Suprapubic skin (tissue), 4 donors: Measurements from ENCODE around the gene ST7L. TPM values are rescaled to one million over a fixed set of nuclear protein-coding genes. Genes with fewer than 3 reads are reported as not detected.
"Not testable (repeated sequence)": the region's sequence is repeated elsewhere in the genome, so short reads cannot be mapped to it uniquely, and the experiment has no call there.

Experiments
- DNase-seq, 2 donors: peaks; one replicate each; pipeline ENCODE4 v3.0.0-alpha.2; 2019; ENCODE audit warnings: low spot score in 2 of 2
- H3K27ac ChIP-seq: fragments of 200-600 bp; sonication (generic); one replicate; pipeline ENCODE4 v1.5.1; 2019
- H3K27me3 ChIP-seq: fragments of 200-600 bp; sonication (generic); one replicate; pipeline ENCODE4 v1.5.1; 2019
- H3K36me3 ChIP-seq: fragments of 200-600 bp; sonication (generic); one replicate; pipeline ENCODE4 v1.5.1; 2019
- H3K4me1 ChIP-seq: fragments of 200-600 bp; sonication (generic); one replicate; pipeline ENCODE4 v1.5.1; 2019
- H3K4me3 ChIP-seq: fragments of 200-600 bp; sonication (generic); one replicate; pipeline ENCODE4 v1.5.1; 2019; ENCODE audit warnings: mild to moderate bottlenecking
- H3K9me3 ChIP-seq: fragments of 200-600 bp; sonication (generic); one replicate; pipeline ENCODE4 v1.5.1; 2019
- CTCF ChIP-seq, 2 donors: fragments of 200-600 bp in 1 of 2; fragments of 450-650 bp in 1 of 2; sonication (generic) in 1 of 2; IDR thresholded peaks; one replicate each; pipeline ENCODE4 v1.5.1; 2016 to 2019; ENCODE audit warnings: antibody characterized with exemption in 2 of 2, mild to moderate bottlenecking in 1 of 2, moderate library complexity in 1 of 2
- EP300 ChIP-seq: sonication (generic); formaldehyde crosslinking; IDR thresholded peaks from one replicate; pipeline ENCODE4 v1.6.1; 2017; ENCODE audit warnings: antibody characterized with exemption
- POLR2A ChIP-seq, 2 donors: fragments of 450-650 bp; IDR thresholded peaks; one replicate each; pipeline ENCODE4 v1.6.1; 2017; ENCODE audit warnings: antibody characterized with exemption in 2 of 2, mild to moderate bottlenecking in 2 of 2, moderate library complexity in 2 of 2
- POLR2AphosphoS5 ChIP-seq, 3 donors: sonication (generic); formaldehyde crosslinking; IDR thresholded peaks; one replicate each; pipeline ENCODE4 v1.6.1; 2017; ENCODE audit warnings: antibody characterized with exemption in 3 of 3
- WGBS: methylation state at CpG from one replicate; pipeline ENCODE4 v1.1.5; 2018; 5-methylcytosine and 5-hydroxymethylcytosine counted together
- total RNA-seq, 4 donors: library from RNA; depleted of rRNA; stranded (reverse); fragments of >200 nt; gene quantifications; one replicate each; pipeline ENCODE4 v1.1.0, GENCODE V29; 2016

Gene ST7L
- total RNA-seq, 4 donors from 2014 or later: 16.2 to 40.7 (median 29.4) TPM

DNA sequence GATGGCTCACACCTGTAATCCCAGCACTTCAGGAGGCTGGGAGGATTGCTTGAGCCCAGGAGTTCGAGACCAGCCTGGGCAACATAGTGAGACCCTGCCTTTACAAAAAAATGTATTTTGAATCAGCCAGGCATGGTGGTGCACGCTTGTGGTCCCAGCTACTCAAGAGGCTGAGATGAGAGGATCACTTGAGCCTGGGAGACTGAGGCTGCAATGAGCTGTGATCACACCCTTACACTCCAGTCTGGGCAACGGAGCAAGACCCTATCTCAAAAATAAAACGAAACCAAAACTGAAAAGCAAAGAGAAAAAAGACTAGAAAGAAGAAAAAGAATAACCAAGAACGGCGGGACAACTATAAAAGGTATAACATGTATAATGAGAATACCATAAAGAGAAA is 125.6 kb downstream of the ST7L start:
- TF ChIP-seq CTCF (IDR thresholded peaks at IDR 0.05) (no peak), POLR2AphosphoS5 (IDR thresholded peaks at IDR 0.05) (no peak), POLR2A (IDR thresholded peaks at IDR 0.05) (no peak), EP300 (no peak)

DNA sequence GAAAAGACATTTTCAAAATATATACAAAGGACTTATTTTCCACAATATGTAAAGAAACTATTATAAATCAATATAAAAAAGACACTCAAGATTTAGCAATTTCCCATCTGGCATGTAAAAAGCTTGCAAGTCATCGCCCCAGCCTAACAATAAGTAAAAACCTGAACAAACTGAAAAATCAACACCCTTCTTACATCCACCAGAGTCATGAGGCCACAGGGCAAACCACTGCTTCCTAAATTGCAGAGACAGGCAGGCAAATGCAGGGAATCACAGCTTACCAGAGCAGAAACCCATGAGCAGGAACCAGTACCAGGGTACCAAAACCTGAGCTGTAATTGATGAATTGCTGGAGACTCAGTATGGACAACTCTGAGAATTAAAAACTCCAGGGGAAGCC is 126.9 kb downstream of the ST7L start:
- TF ChIP-seq CTCF (IDR thresholded peaks at IDR 0.05) (no peak), POLR2A (IDR thresholded peaks at IDR 0.05) (no peak), POLR2AphosphoS5 (IDR thresholded peaks at IDR 0.05) (no peak), EP300 (no peak)
- Histone ChIP-seq H3K36me3 (no peaks in the 10 kb centered on the region), H3K4me1 (no peaks in the 10 kb centered on the region), H3K27me3 (no peaks in the 10 kb centered on the region), H3K9me3 (no peaks in the 10 kb centered on the region), H3K27ac (no peak overlapping the region), H3K4me3 (no peak overlapping the region)
- DNase-seq: no peak
- 90% methylated on average over 1 of the region's 1 CpG for WGBS

More for the DNA sequence above, 125.6 kb downstream of the ST7L start:
- 96% methylated on average over 6 of the region's 6 CpGs for WGBS
- Histone ChIP-seq H3K27ac (no peak overlapping the region), H3K9me3 (no peaks in the 10 kb centered on the region), H3K36me3 (no peaks in the 10 kb centered on the region), H3K27me3 (no peaks in the 10 kb centered on the region), H3K4me1 (no peaks in the 10 kb centered on the region), H3K4me3 (no peak overlapping the region)
- no peak for DNase-seq

GRCh38 chr1:112488141-112488540 is 130.8 kb downstream of the ST7L start:
- WGBS: 95% methylated on average over 5 of the region's 5 CpGs
- Histone ChIP-seq H3K36me3 (no peaks in the 10 kb centered on the region), H3K9me3 (no peaks in the 10 kb centered on the region), H3K4me3 (no peak overlapping the region), H3K27me3 (no peaks in the 10 kb centered on the region), H3K27ac (no peak overlapping the region), H3K4me1 (no peaks in the 10 kb centered on the region)
- DNase-seq: no peak
- TF ChIP-seq POLR2AphosphoS5 (IDR thresholded peaks at IDR 0.05) (no peak), POLR2A (IDR thresholded peaks at IDR 0.05) (no peak), EP300 (no peak), CTCF (IDR thresholded peaks at IDR 0.05) (no peak)

- H3K27ac ChIP-seq, H3K9me3 ChIP-seq: not testable (repeated sequence)
- 88% methylated on average over 6 of the region's 6 CpGs for WGBS
These were observed 131.3 kb downstream of the ST7L start for GRCh38 chr1:112487686-112488085.

DNA sequence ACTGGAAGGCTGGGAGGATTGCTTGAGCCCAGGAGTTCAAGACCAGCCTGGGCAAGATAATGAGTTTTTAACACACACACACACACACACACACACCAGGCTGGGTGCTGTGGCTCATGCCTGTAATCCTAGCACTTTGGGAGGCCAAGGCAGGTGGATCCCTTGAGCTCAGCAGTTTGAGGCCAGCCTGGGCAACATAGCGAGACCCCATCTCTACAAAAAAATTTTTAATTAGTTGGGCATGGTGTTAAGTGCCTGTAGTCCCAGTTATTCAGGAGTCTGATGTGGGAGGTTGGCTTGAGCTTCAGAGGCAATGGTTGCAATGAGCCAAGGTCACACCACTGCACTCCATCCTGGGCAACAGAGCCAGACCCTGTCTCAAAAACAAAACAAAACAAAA is 132.9 kb downstream of the ST7L start:
- WGBS: 100% methylated on average over 1 of the region's 1 CpG
- not testable (repeated sequence) for H3K27me3 ChIP-seq

More at GRCh38 chr1:112487686-112488085, 131.3 kb downstream of the ST7L start:
- H3K4me1 ChIP-seq, H3K4me3 ChIP-seq, DNase-seq, H3K36me3 ChIP-seq, H3K27me3 ChIP-seq: not testable (repeated sequence)

DNA sequence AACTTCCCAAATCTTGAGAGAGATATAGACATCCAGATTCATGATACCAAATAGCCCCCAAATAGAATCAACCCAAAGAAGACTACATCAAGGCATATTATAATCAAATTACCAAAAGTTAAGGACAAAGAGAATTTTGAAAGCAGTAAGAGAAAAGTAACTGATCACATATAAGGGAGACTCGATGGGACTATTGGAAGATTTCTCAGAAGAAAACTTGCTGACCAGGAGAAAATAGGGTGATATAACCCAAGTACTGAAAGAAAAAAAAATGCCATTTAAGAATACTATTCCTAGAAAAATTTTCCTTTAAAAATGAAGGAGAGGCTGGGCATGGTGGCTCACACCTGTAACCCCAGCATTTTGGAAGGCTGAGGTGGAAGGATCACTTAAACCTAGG is 140.6 kb downstream of the ST7L start:
- DNase-seq: no peak
- Histone ChIP-seq H3K4me1 (no peaks in the 10 kb centered on the region), H3K27me3 (no peaks in the 10 kb centered on the region), H3K4me3 (no peak overlapping the region), H3K9me3 (peaks cover 14% of the 10 kb centered on the region), H3K27ac (no peak overlapping the region), H3K36me3 (no peaks in the 10 kb centered on the region)
- WGBS: 94% methylated on average over 1 of the region's 1 CpG
- TF ChIP-seq POLR2AphosphoS5 (IDR thresholded peaks at IDR 0.05) (no peak), POLR2A (IDR thresholded peaks at IDR 0.05) (no peak), EP300 (no peak), CTCF (IDR thresholded peaks at IDR 0.05) (no peak)

More for the DNA sequence above, 132.9 kb downstream of the ST7L start:
- H3K9me3 ChIP-seq, H3K36me3 ChIP-seq, DNase-seq, H3K27ac ChIP-seq, H3K4me1 ChIP-seq, H3K4me3 ChIP-seq: not testable (repeated sequence)
